Spleen (tissue), 11 donors: ENCODE results near the gene SMIM45.

ENCODE experiments used
- DNase-seq: peaks from one replicate; pipeline ENCODE4 v3.0.0-alpha.2; 2020
- H3K27ac ChIP-seq, 8 donors: fragments of 200-600 bp; sonication (generic) in 7 of 8; 1 replicate in 4 of 8; 2 replicates in 4 of 8; pipeline versions ENCODE4 v1.5.0 to v1.8.0; 2016 to 2021; ENCODE audit warnings: inconsistent platforms in 4 of 8, mild to moderate bottlenecking in 4 of 8, moderate library complexity in 1 of 8
- H3K27me3 ChIP-seq, 7 donors: fragments of 200-600 bp; sonication (generic) in 6 of 7; replicated peaks in 1 of 7; 1 replicate in 4 of 7; 2 replicates in 3 of 7; pipeline versions ENCODE4 v1.5.0 to v1.8.0; 2016 to 2021; ENCODE audit warnings: inconsistent platforms in 3 of 7, mild to moderate bottlenecking in 1 of 7
- H3K36me3 ChIP-seq, 6 donors: fragments of 200-600 bp; sonication (generic) in 5 of 6; 1 replicate in 4 of 6; 2 replicates in 2 of 6; pipeline versions ENCODE4 v1.5.0 to v1.8.0; 2016 to 2021; ENCODE audit warnings: inconsistent platforms in 2 of 6
- H3K4me1 ChIP-seq, 6 donors: fragments of 200-600 bp; sonication (generic) in 5 of 6; 1 replicate in 3 of 6; 2 replicates in 3 of 6; pipeline versions ENCODE4 v1.5.0 to v1.8.0; 2016 to 2021; ENCODE audit warnings: inconsistent platforms in 3 of 6
- H3K4me3 ChIP-seq, 8 donors: fragments of 200-600 bp; sonication (generic) in 7 of 8; 1 replicate in 4 of 8; 2 replicates in 4 of 8; pipeline versions ENCODE4 v1.5.0 to v1.8.0; 2016 to 2021; ENCODE audit warnings: inconsistent platforms in 4 of 8, mild to moderate bottlenecking in 4 of 8, moderate library complexity in 2 of 8
- H3K9me3 ChIP-seq, 8 donors: fragments of 200-600 bp; sonication (generic) in 7 of 8; 1 replicate in 4 of 8; 2 replicates in 4 of 8; pipeline versions ENCODE4 v1.5.0 to v1.8.0; 2016 to 2021; ENCODE audit warnings: inconsistent platforms in 4 of 8
- CTCF ChIP-seq, 11 experiments: fragments of 200-600 bp in 7 of 11; fragments of 450-650 bp in 4 of 11; sonication (generic) in 4 of 11; IDR thresholded peaks in 8 of 11; conservative IDR thresholded peaks in 3 of 11; 1 replicate in 7 of 11; 2 replicates in 4 of 11; pipeline versions ENCODE4 v1.4.0 to v1.8.0; 2016 to 2021; ENCODE audit warnings: antibody characterized with exemption in 11 of 11, inconsistent platforms in 4 of 11, mild to moderate bottlenecking in 1 of 11
- POLR2A ChIP-seq, 3 donors: fragments of 450-650 bp; IDR thresholded peaks; one replicate each; pipeline ENCODE4 v1.5.1; 2017; ENCODE audit warnings: antibody characterized with exemption in 3 of 3, mild to moderate bottlenecking in 1 of 3
- POLR2AphosphoS5 ChIP-seq, 3 donors: sonication (generic); formaldehyde crosslinking; IDR thresholded peaks; one replicate each; pipeline ENCODE4 v1.5.1; 2017; ENCODE audit warnings: antibody characterized with exemption in 3 of 3
- WGBS, 5 donors: extraction: QIAGEN DNeasy Blood & Tissue Kit in 3 of 5; methylation state at CpG; one replicate each; pipeline versions ENCODE4 v1.1.5 to v1.1.7; 2013 to 2018; 5-methylcytosine and 5-hydroxymethylcytosine counted together
- intact Hi-C: fragments of 100-400 bp; cut with DNase I; formaldehyde crosslinking; loops from one replicate; pipeline ENCODE4 v1.15.0; 2023; ENCODE audit warnings: low total_unique reads
- donor health status: healthy with polysubstance abuse.
- donor health status: DM: no; HTN: no; CAD: no; lungs with moderate emphysema.
- donor health status: DM: no; HTN: no; CAD: no.
- donor health status: Bipolar disorder and iron deficiency.
- donor health status: healthy.
- donor health status: DM: no; HTN: no; CAD: no.
- donor health status: DM: yes; HTN: yes; CAD: no.

Gene SMIM45

DNA sequence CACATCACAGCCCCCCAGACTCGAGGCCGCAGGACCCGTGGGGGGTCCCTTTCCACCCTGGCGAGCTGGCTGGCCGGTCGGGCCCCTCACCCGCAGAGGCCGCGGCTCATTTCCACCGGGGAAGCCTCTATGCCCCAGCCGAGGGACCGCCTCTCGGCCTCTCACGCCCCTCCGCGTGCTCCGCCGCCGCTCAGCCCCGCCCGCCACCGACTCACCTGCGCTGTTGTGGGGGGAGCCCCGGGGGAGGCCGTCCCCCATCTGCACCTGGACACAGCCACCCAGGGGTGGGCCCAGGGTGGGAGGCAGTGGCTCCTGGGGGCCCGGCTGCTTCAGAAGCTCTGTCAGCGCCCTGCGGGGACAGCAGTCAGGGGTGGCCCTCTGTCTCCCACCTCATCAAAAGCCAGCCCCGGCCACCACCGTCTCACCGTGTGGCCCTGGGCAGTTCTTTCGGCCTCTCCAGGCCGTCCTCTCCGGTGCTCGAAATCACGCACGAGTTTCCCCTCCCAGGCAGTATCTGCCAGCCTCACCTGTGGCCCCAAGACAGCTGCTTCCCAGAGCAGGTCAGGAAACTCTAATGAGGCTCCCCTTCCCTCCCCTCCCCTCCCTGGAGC, 40.8 kb upstream of the SMIM45 start:
- H3K27me3 ChIP-seq: peaks cover 4 to 74% (median 66%) of the 10 kb centered on the region in 7 donors
- TF ChIP-seq POLR2A (IDR thresholded peaks at IDR 0.05) (no peak), POLR2AphosphoS5 (IDR thresholded peaks at IDR 0.05) (no peak), CTCF (IDR thresholded peaks at IDR 0.05 in 8 of 11, conservative IDR thresholded peaks at IDR 0.05 in 3 of 11) (no peak)
- no peak for DNase-seq
- intact Hi-C loops: no loop called here
- H3K4me1 ChIP-seq: peaks cover 29 to 86% (median 58%) of the 10 kb centered on the region in 6 donors
- no peaks in the 10 kb centered on the region for H3K9me3 ChIP-seq
- H3K36me3 ChIP-seq: peaks cover 0 to 20% (median 9%) of the 10 kb centered on the region in 6 donors
- H3K4me3 ChIP-seq: peak overlapping the region in 7 of 8 donors; percentile 23 to 68 (median 37)
- H3K27ac ChIP-seq: peak overlapping the region in 1 of 8 donors; percentile 74
- WGBS, 5 donors: 8 to 38% (median 12%) methylated on average over 11 to 37 of the region's 37 CpGs

GRCh38 chr22:41912338-41913039, 39.5 kb upstream of the SMIM45 start:
- no peak for DNase-seq
- peaks cover 4 to 88% (median 73%) of the 10 kb centered on the region in 7 donors for H3K27me3 ChIP-seq
- no peak for TF ChIP-seq POLR2AphosphoS5 (IDR thresholded peaks at IDR 0.05)
- TF ChIP-seq POLR2A (IDR thresholded peaks at IDR 0.05): no peak
- TF ChIP-seq CTCF (IDR thresholded peaks at IDR 0.05 in 8 of 11, conservative IDR thresholded peaks at IDR 0.05 in 3 of 11): no peak
- no peaks in the 10 kb centered on the region for H3K9me3 ChIP-seq
- 60 to 83% (median 79%) methylated on average over 7 to 9 of the region's 9 CpGs for WGBS, 5 donors
- intact Hi-C loops: no loop called here
- no peak overlapping the region for H3K27ac ChIP-seq
- peaks cover 0 to 6% (median 0%) of the 10 kb centered on the region in 6 donors for H3K36me3 ChIP-seq
- H3K4me1 ChIP-seq: peaks cover 29 to 95% (median 62%) of the 10 kb centered on the region in 6 donors
- H3K4me3 ChIP-seq: peak overlapping the region in 1 of 8 donors; percentile 74

GRCh38 chr22:41913040-41913719, 38.8 kb upstream of the SMIM45 start:
- no peak for TF ChIP-seq CTCF (IDR thresholded peaks at IDR 0.05 in 8 of 11, conservative IDR thresholded peaks at IDR 0.05 in 3 of 11)
- TF ChIP-seq POLR2A (IDR thresholded peaks at IDR 0.05): no peak
- TF ChIP-seq POLR2AphosphoS5 (IDR thresholded peaks at IDR 0.05): no peak
- Histone ChIP-seq H3K27ac (no peak overlapping the region), H3K4me1 (peaks cover 34 to 95% (median 66%) of the 10 kb centered on the region in 6 donors), H3K9me3 (no peaks in the 10 kb centered on the region), H3K36me3 (no peaks in the 10 kb centered on the region), H3K27me3 (peaks cover 4 to 94% (median 73%) of the 10 kb centered on the region in 7 donors), H3K4me3 (peak overlapping the region in 1 of 8 donors; percentile 74)
- WGBS, 5 donors: 62 to 72% (median 70%) methylated on average over 10 to 11 of the region's 11 CpGs
- no peak for DNase-seq
- intact Hi-C loops: no loop called here
